GM10266 (cell line): ENCODE results near the gene GPR42.

ENCODE experiments used
- DNase-seq: peaks from one replicate; pipeline ENCODE4 v3.0.0; 2012; ENCODE audit errors: extremely low spot score
- CTCF ChIP-seq: IDR thresholded peaks from 2 replicates; pipeline ENCODE4 v1.5.1; 2012; ENCODE audit warnings: mild to moderate bottlenecking, low read depth; ENCODE audit not compliant: control insufficient read depth, insufficient read depth; ENCODE audit errors: missing control alignments

The GPR42 gene

GRCh38 chr19:35407619-35408018, 36.8 kb downstream of the GPR42 start:
- no peak for TF ChIP-seq CTCF

DNA sequence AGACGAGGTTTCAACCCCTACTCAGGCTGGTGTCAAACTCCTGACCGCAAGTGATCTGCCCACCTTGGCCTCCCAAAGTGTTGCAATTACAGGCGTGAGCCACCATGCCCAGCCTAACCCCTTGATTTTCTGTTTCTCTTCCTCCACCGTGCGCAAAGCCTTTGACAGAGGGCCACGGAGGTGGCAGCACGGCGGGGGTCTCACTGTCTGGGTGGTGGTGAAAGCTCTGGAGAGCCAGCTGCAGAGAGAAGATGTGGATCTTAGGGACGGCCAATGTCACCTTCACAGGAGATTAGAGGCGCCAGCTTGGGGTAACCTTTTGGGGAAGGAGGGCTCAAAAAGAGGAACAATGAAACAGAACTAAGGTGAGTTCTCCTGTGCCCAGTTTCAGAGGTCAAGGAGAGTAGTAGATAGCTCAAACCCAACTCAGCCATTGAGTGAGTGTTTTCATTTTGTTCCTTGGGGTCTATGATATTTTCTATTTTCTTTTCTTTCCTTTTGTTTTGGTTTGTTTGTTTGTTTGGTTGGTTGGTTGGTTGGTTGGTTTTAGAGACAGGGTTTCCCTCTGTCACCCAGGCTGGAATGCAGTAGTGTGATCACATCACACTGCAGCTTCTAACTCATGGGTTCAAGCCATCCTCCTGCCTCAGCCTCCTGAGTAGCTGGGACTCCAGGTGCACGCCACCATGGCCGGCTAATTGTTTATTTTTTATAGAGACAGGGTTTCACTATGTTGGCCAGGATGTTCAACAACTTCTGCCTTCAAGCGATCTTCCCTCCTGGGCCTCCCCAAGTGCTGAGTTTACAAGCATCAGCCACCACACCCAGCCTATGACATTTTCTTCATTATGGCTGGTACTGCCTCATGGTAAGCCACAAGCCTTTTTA, 37.7 kb downstream of the GPR42 start:
- TF ChIP-seq CTCF, result no peak
- DNase-seq, result no peak

More at GRCh38 chr19:35407619-35408018, 36.8 kb downstream of the GPR42 start:
- DNase-seq, result no peak

GRCh38 chr19:35409191-35409590, 38.3 kb downstream of the GPR42 start:
- TF ChIP-seq CTCF, result no peak
- no peak for DNase-seq

DNA sequence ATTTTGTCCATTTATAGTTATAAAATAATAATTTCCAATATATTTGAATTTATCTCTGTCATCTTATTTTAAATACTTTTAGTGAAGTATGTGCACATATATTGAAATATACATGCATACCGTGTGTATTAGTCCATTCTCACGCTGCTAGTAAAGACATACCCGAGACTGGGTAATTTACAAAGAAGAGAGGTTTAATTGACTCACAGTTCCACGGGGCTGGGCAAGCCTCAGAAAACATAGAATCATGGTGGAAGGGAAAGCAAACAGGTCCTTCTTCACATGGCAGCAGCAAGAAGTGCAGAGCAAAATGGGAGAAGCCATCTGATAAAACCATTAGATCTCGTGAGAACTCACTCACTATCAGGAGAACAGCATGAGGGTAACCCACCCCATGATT, 39.6 kb downstream of the GPR42 start:
- no peak for TF ChIP-seq CTCF
- no peak for DNase-seq

- DNase-seq, result no peak
- TF ChIP-seq CTCF, result no peak
Measured at GRCh38 chr19:35414442-35414841, 43.6 kb downstream of the GPR42 start.

GRCh38 chr19:35416331-35416730, 45.5 kb downstream of the GPR42 start:
- DNase-seq, result no peak
- TF ChIP-seq CTCF, result no peak

DNA sequence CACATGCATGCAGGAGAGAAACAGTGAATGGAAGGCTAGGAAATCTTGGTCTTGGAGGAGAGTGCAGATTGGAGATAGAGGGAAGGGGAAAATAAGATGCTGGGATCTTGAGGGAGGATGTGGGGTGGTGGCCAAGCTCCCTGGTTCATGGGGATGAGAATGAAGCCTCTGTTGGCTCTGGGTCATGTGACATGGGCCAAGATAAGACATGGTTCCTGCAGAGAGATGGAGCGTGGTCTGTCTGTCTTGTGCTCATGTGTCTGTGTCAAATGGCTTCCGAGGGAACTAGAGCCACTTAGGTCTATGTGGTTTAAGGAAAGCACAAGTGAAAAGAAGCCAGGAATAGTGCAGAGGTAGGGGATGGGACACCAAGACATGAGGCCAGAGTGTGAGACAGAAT, 46.4 kb downstream of the GPR42 start:
- no peak for TF ChIP-seq CTCF
- DNase-seq, result no peak
